Esophagus (tissue), 2 donors: ENCODE results near the gene TM9SF4. TPM values are rescaled to one million over a fixed set of nuclear protein-coding genes. Genes with fewer than 3 reads are reported as not detected.
"Not testable (repeated sequence)": the region's sequence is repeated elsewhere in the genome, so short reads cannot be mapped to it uniquely, and the experiment has no call there.

Experiments
- H3K27ac ChIP-seq, 2 donors: one replicate each; pipeline ENCODE4 v1.5.1; 2013; ENCODE audit warnings: low read depth in 2 of 2, mild to moderate bottlenecking in 2 of 2, inconsistent platforms in 1 of 2, low read length in 1 of 2, moderate library complexity in 1 of 2
- H3K27me3 ChIP-seq, 2 donors: one replicate each; pipeline ENCODE4 v1.6.1; 2013; ENCODE audit warnings: low read length in 2 of 2, control low read depth in 1 of 2, mild to moderate bottlenecking in 1 of 2; ENCODE audit not compliant: insufficient read depth in 2 of 2, control insufficient read depth in 1 of 2
- H3K36me3 ChIP-seq, 2 donors: one replicate each; pipeline ENCODE4 v1.6.1; 2013; ENCODE audit warnings: low read length in 1 of 2; ENCODE audit not compliant: control insufficient read depth in 2 of 2, insufficient read depth in 2 of 2
- H3K4me1 ChIP-seq, 2 donors: one replicate each; pipeline ENCODE4 v1.6.1; 2013; ENCODE audit warnings: low read length in 1 of 2; ENCODE audit not compliant: control insufficient read depth in 2 of 2, insufficient read depth in 2 of 2
- H3K4me3 ChIP-seq, 2 donors: one replicate each; pipeline ENCODE4 v1.5.1; 2013; ENCODE audit warnings: low read length in 2 of 2, mild to moderate bottlenecking in 2 of 2, low read depth in 1 of 2, moderate library complexity in 1 of 2
- H3K9me3 ChIP-seq, 2 donors: one replicate each; pipeline ENCODE4 v1.6.1; 2013; ENCODE audit warnings: mild to moderate bottlenecking in 2 of 2, low read depth in 1 of 2, low read length in 1 of 2, moderate library complexity in 1 of 2; ENCODE audit not compliant: control insufficient read depth in 2 of 2, insufficient read depth in 1 of 2
- WGBS, 2 donors: extraction: QIAGEN DNeasy Blood & Tissue Kit; methylation state at CpG; one replicate each; pipeline ENCODE4 v1.1.7; 2013; 5-methylcytosine and 5-hydroxymethylcytosine counted together
- polyA plus RNA-seq, 2 donors: library from polyadenylated mRNA; stranded (reverse); fragments of 200-250 nt; gene quantifications; one replicate each; pipeline ENCODE4 v1.2.3, GENCODE V29; 2013
- donor health status: healthy with polysubstance abuse.
- donor health status: Bipolar disorder and iron deficiency.

The TM9SF4 gene
- polyA plus RNA-seq, 2 donors, result 22.9 to 26.6 TPM

- Histone ChIP-seq H3K27me3 (no peaks in the 10 kb centered on the region), H3K36me3 (no peaks in the 10 kb centered on the region), H3K27ac (peak overlapping the region; percentile 38 to 92), H3K9me3 (no peaks in the 10 kb centered on the region), H3K4me3 (no peak overlapping the region), H3K4me1 (peaks cover 0 to 3% of the 10 kb centered on the region in 2 donors)
- WGBS, 2 donors, result 92 to 98% methylated on average over 3 of the region's 3 CpGs
Observed at GRCh38 chr20:32111753-32112152, 2.2 kb downstream of the TM9SF4 start.

- Histone ChIP-seq H3K9me3 (no peaks in the 10 kb centered on the region), H3K27me3 (no peaks in the 10 kb centered on the region), H3K4me1 (peaks cover 0 to 3% of the 10 kb centered on the region in 2 donors), H3K4me3 (no peak overlapping the region), H3K36me3 (no peaks in the 10 kb centered on the region), H3K27ac (peak overlapping the region; percentile 71 to 92)
- WGBS, 2 donors, result 44 to 53% methylated on average over 5 of the region's 5 CpGs
Observed at GRCh38 chr20:32112841-32113240, 3.3 kb downstream of the TM9SF4 start.

GRCh38 chr20:32113591-32114260, 4.2 kb downstream of the TM9SF4 start:
- H3K27ac ChIP-seq, result no peak overlapping the region
- no peaks in the 10 kb centered on the region for H3K27me3 ChIP-seq
- no peaks in the 10 kb centered on the region for H3K36me3 ChIP-seq
- H3K9me3 ChIP-seq, result no peaks in the 10 kb centered on the region
- H3K4me3 ChIP-seq, result no peak overlapping the region
- peaks cover 0 to 3% of the 10 kb centered on the region in 2 donors for H3K4me1 ChIP-seq
- 84 to 87% methylated on average over 2 of the region's 2 CpGs for WGBS, 2 donors

GRCh38 chr20:32114305-32114960, 4.9 kb downstream of the TM9SF4 start:
- 74% methylated on average over 8 of the region's 8 CpGs for whole genome bisulfite sequencing, 2 donors
- Histone ChIP-seq H3K9me3 (no peaks in the 10 kb centered on the region), H3K27me3 (no peaks in the 10 kb centered on the region), H3K4me3 (no peak overlapping the region), H3K27ac (peak overlapping the region in 1 of 2 donors; percentile 47), H3K4me1 (peaks cover 0 to 3% of the 10 kb centered on the region in 2 donors), H3K36me3 (no peaks in the 10 kb centered on the region)

GRCh38 chr20:32115211-32115767, 5.8 kb downstream of the TM9SF4 start:
- WGBS, 2 donors, result 44 to 50% methylated on average over 5 of the region's 5 CpGs
- Histone ChIP-seq H3K27ac (peak overlapping the region in 1 of 2 donors; percentile 54), H3K36me3 (no peaks in the 10 kb centered on the region)

GRCh38 chr20:32116079-32116521, 6.6 kb downstream of the TM9SF4 start:
- Histone ChIP-seq H3K9me3 (no peaks in the 10 kb centered on the region), H3K4me3 (no peak overlapping the region), H3K4me1 (peaks cover 0 to 3% of the 10 kb centered on the region in 2 donors), H3K27ac (no peak overlapping the region), H3K36me3 (no peaks in the 10 kb centered on the region), H3K27me3 (no peaks in the 10 kb centered on the region)
- 72 to 76% methylated on average over 6 of the region's 6 CpGs for WGBS, 2 donors

More at GRCh38 chr20:32115211-32115767, 5.8 kb downstream of the TM9SF4 start:
- Histone ChIP-seq H3K4me1 (peaks cover 0 to 3% of the 10 kb centered on the region in 2 donors), H3K27me3 (no peaks in the 10 kb centered on the region), H3K4me3 (no peak overlapping the region), H3K9me3 (no peaks in the 10 kb centered on the region)

- H3K4me3 ChIP-seq, H3K4me1 ChIP-seq, H3K27me3 ChIP-seq, H3K27ac ChIP-seq, H3K36me3 ChIP-seq, H3K9me3 ChIP-seq: not testable (repeated sequence)
- WGBS, 2 donors, result 94% methylated on average over 6 of the region's 6 CpGs
Observed at GRCh38 chr20:32116796-32117195, 7.3 kb downstream of the TM9SF4 start.

- H3K4me3 ChIP-seq, H3K9me3 ChIP-seq, H3K36me3 ChIP-seq, H3K4me1 ChIP-seq, H3K27me3 ChIP-seq, H3K27ac ChIP-seq: not testable (repeated sequence)
- 93 to 96% methylated on average over 5 of the region's 5 CpGs for WGBS, 2 donors
Observed at GRCh38 chr20:32118427-32118826, 8.9 kb downstream of the TM9SF4 start.

GRCh38 chr20:32119734-32120133, 10.2 kb downstream of the TM9SF4 start:
- WGBS, 2 donors, result 93 to 96% methylated on average over 2 of the region's 2 CpGs
- no peaks in the 10 kb centered on the region for H3K36me3 ChIP-seq

More at GRCh38 chr20:32119734-32120133, 10.2 kb downstream of the TM9SF4 start:
- Histone ChIP-seq H3K27me3 (no peaks in the 10 kb centered on the region), H3K4me3 (no peak overlapping the region), H3K27ac (no peak overlapping the region), H3K4me1 (no peaks in the 10 kb centered on the region), H3K9me3 (no peaks in the 10 kb centered on the region)
